HEK293 (cell line): Measurements from ENCODE around the gene UBL4A.

ENCODE experiments used
- ZBTB26 ChIP-seq: fragments of 450-650 bp; formaldehyde crosslinking; optimal IDR thresholded peaks from 2 replicates; pipeline ENCODE3; 2016; ENCODE audit warnings: missing biosample characterization, mild to moderate bottlenecking, missing genetic modification characterization
- ZNF248 ChIP-seq: fragments of 450-650 bp; formaldehyde crosslinking; IDR thresholded peaks from 2 replicates; pipeline ENCODE4 v1.5.1; 2017; ENCODE audit warnings: missing biosample characterization, missing genetic modification characterization
- TF ChIP-seq, protein P1 (sequence below): fragments of 450-650 bp; formaldehyde crosslinking; IDR thresholded peaks from 2 replicates; pipeline ENCODE4 v1.5.1; 2016; ENCODE audit warnings: missing biosample characterization, missing genetic modification characterization

GRCh38 chrX:154443992-154444754 is 42.2 kb downstream of the UBL4A start, which contains the start of gene FAM50A:
- TF ChIP-seq, protein P1, sequence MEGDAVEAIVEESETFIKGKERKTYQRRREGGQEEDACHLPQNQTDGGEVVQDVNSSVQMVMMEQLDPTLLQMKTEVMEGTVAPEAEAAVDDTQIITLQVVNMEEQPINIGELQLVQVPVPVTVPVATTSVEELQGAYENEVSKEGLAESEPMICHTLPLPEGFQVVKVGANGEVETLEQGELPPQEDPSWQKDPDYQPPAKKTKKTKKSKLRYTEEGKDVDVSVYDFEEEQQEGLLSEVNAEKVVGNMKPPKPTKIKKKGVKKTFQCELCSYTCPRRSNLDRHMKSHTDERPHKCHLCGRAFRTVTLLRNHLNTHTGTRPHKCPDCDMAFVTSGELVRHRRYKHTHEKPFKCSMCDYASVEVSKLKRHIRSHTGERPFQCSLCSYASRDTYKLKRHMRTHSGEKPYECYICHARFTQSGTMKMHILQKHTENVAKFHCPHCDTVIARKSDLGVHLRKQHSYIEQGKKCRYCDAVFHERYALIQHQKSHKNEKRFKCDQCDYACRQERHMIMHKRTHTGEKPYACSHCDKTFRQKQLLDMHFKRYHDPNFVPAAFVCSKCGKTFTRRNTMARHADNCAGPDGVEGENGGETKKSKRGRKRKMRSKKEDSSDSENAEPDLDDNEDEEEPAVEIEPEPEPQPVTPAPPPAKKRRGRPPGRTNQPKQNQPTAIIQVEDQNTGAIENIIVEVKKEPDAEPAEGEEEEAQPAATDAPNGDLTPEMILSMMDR (tag by site-specific recombination) = no peak
- TF ChIP-seq ZNF248 (tag by site-specific recombination) (no peak), ZBTB26 (tag by site-specific recombination) (peak; percentile 42)
